ENCODE measurements around the gene CRHR1.

DNA sequence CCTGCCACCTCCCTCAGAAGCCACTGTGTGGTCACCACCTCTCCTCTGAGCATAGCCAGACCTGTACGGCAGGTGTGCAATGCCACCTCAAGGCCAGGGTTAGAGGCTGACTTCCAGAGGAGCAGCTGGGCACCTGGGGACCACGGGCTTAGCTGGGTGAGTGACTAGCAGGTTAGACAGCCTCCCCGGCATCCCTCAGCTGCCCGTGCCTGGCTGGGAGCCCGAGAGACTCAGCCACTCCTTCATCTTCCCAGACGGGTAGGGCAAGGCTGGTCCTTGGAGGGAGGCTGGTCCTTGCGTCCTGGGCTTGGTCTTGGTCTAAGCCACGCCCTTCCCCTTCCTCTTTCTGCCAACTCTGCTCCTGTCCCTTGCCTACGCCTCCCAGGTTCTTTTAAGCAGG is 7.8 kb downstream of the CRHR1 start:
- TF ChIP-seq, protein P1, sequence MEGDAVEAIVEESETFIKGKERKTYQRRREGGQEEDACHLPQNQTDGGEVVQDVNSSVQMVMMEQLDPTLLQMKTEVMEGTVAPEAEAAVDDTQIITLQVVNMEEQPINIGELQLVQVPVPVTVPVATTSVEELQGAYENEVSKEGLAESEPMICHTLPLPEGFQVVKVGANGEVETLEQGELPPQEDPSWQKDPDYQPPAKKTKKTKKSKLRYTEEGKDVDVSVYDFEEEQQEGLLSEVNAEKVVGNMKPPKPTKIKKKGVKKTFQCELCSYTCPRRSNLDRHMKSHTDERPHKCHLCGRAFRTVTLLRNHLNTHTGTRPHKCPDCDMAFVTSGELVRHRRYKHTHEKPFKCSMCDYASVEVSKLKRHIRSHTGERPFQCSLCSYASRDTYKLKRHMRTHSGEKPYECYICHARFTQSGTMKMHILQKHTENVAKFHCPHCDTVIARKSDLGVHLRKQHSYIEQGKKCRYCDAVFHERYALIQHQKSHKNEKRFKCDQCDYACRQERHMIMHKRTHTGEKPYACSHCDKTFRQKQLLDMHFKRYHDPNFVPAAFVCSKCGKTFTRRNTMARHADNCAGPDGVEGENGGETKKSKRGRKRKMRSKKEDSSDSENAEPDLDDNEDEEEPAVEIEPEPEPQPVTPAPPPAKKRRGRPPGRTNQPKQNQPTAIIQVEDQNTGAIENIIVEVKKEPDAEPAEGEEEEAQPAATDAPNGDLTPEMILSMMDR (IDR thresholded peaks at IDR 0.05; ENCODE audit: low read length), result no peak
- no peak for TF ChIP-seq EZH2phosphoT487 (IDR thresholded peaks at IDR 0.05; ENCODE audit: low read length)
